CD4-positive, alpha-beta memory T cell (primary cell): ENCODE measurements around the gene PANK3. TPM values are rescaled to one million over a fixed set of nuclear protein-coding genes. Genes with fewer than 3 reads are reported as not detected.

Experiments used
- CTCF ChIA-PET: fragments of 350-600 bp; sonication (Branson Sonifier 250); formaldehyde crosslinking; loops from one replicate; lab custom pipeline; 2021; ENCODE audit warnings: inconsistent platforms; ENCODE audit not compliant: partially characterized antibody; lab: Charles Lee
- POLR2A ChIA-PET: fragments of 350-600 bp; sonication (Branson Sonifier 250); formaldehyde crosslinking; loops from one replicate; lab custom pipeline; 2021; ENCODE audit not compliant: partially characterized antibody; lab: Charles Lee
- DNase-seq, 5 donors: peaks; one replicate each; pipeline versions ENCODE4 v3.0.0 to v3.0.0-alpha.2; 2020 to 2022; ENCODE audit warnings: mixed read lengths in 1 of 5
- H3K27ac ChIP-seq: one replicate; pipeline ENCODE4 v1.7.0; 2013; ENCODE audit warnings: low read depth, low read length
- H3K27me3 ChIP-seq: 2 replicates; pipeline ENCODE4 v1.7.0; 2013; ENCODE audit warnings: mild to moderate bottlenecking, low read length, moderate library complexity; ENCODE audit not compliant: insufficient read depth
- H3K36me3 ChIP-seq: 2 replicates; pipeline ENCODE4 v1.7.0; 2013; ENCODE audit warnings: mild to moderate bottlenecking, low read length, moderate library complexity; ENCODE audit not compliant: insufficient read depth
- H3K4me1 ChIP-seq: 2 replicates; pipeline ENCODE4 v1.7.0; 2013; ENCODE audit warnings: mild to moderate bottlenecking, low read length, moderate library complexity; ENCODE audit not compliant: insufficient read depth
- H3K4me3 ChIP-seq, 2 donors: one replicate each; pipeline ENCODE4 v1.7.0; 2013; ENCODE audit warnings: low read length in 2 of 2, mild to moderate bottlenecking in 1 of 2
- H3K9me3 ChIP-seq, 2 donors: one replicate each; pipeline ENCODE4 v1.7.0; 2013; ENCODE audit warnings: low read length in 2 of 2, control low read depth in 1 of 2; ENCODE audit not compliant: control insufficient read depth in 1 of 2
- H3K27ac Mint-ChIP-seq, 7 donors: one replicate each; pipeline ENCODE4 v1.8.0; 2020 to 2021; ENCODE audit warnings: mixed read lengths in 7 of 7, mild to moderate bottlenecking in 6 of 7, inconsistent platforms in 3 of 7, moderate library complexity in 3 of 7
- H3K27me3 Mint-ChIP-seq, 2 donors: one replicate each; pipeline ENCODE4 v1.8.0; 2020 to 2021; ENCODE audit warnings: mixed read lengths in 2 of 2
- H3K36me3 Mint-ChIP-seq, 2 donors: one replicate each; pipeline ENCODE4 v1.8.0; 2020 to 2021; ENCODE audit warnings: mixed read lengths in 2 of 2, inconsistent platforms in 1 of 2, mild to moderate bottlenecking in 1 of 2
- H3K4me1 Mint-ChIP-seq, 4 donors: one replicate each; pipeline ENCODE4 v1.8.0; 2020 to 2021; ENCODE audit warnings: mixed read lengths in 4 of 4, mild to moderate bottlenecking in 1 of 4
- H3K4me3 Mint-ChIP-seq, 8 donors: one replicate each; pipeline ENCODE4 v1.8.0; 2020 to 2021; ENCODE audit warnings: mixed read lengths in 8 of 8, mild to moderate bottlenecking in 7 of 8, moderate library complexity in 6 of 8, inconsistent platforms in 3 of 8
- H3K9me3 Mint-ChIP-seq, 8 donors: one replicate each; pipeline ENCODE4 v1.8.0; 2020 to 2021; ENCODE audit warnings: mixed read lengths in 8 of 8, mild to moderate bottlenecking in 5 of 8, inconsistent platforms in 3 of 8, moderate library complexity in 1 of 8
- intact Hi-C: fragments of 100-400 bp; cut with micrococcal nuclease; formaldehyde crosslinking; loops from one replicate; pipeline ENCODE4 v1.15.1; 2023
- polyA plus RNA-seq, 2 donors: library from polyadenylated mRNA; unstranded; fragments of 300-500 nt; fragmentation: Illumina TruSeq; gene quantifications; one replicate each; pipeline ENCODE4 v1.2.3, GENCODE V29; 2021
- total RNA-seq, 2 experiments: library from RNA; stranded (reverse); gene quantifications; one replicate each; pipeline ENCODE4 v1.2.3, GENCODE V29; 2021

PANK3 gene
- total and polyA plus RNA-seq, 4 experiments from 2014 or later = 1.4 to 59.8 (median 33.0) TPM

DNA sequence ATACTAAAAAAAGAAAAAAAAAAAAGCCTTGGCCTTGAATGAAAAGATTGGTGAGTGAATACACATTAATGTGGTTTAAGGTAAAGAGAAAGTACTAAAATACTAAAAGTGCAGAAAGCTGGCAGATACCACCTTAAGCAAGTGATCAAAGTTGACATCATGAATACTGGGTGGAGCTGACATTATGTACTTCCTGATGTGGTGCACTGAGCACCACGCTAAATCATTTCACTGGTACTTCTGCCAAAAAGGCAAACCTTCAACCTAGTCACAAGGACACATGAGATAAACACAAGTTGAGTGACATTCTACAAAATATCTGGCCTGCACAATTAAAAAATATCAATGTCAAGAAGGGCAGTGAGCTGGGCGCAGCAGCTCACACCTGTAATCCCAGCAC is 33.8 kb upstream of the PANK3 start:
- Mint-ChIP-seq H3K4me3 (peak overlapping the region in 7 of 8 donors; percentile 1 to 69 (median 51)), H3K9me3 (no peaks in the 10 kb centered on the region), H3K27me3 (peaks cover 0 to 6% of the 10 kb centered on the region in 2 donors), H3K27ac (peak overlapping the region; percentile 29 to 95 (median 89)), H3K4me1 (peaks cover 9 to 18% (median 11%) of the 10 kb centered on the region in 4 donors), H3K36me3 (no peaks in the 10 kb centered on the region)
- ChIA-PET CTCF (interaction anchor here (0.6 to 1.1 kb wide), 4 partner anchors 23 to 313 kb away, joined by 3 to 5 read pairs (median 3); no protein-coding TSS in a partner anchor), POLR2A (interaction anchor here (1.9 kb wide), 1 partner anchor 34 kb away, joined by 16 read pairs; the partner anchor contains the start of gene PANK3)
- Histone ChIP-seq H3K36me3 (no peaks in the 10 kb centered on the region), H3K9me3 (no peaks in the 10 kb centered on the region), H3K4me3 (no peak overlapping the region), H3K27ac (no peak overlapping the region), H3K27me3 (no peaks in the 10 kb centered on the region), H3K4me1 (peaks cover 9% of the 10 kb centered on the region)
- intact Hi-C loops = loop anchor here (2.0 kb wide), 1 partner anchor 34 kb away; the partner anchor contains the start of gene PANK3
- peak; percentile 42 to 55 (median 46) for DNase-seq

DNA sequence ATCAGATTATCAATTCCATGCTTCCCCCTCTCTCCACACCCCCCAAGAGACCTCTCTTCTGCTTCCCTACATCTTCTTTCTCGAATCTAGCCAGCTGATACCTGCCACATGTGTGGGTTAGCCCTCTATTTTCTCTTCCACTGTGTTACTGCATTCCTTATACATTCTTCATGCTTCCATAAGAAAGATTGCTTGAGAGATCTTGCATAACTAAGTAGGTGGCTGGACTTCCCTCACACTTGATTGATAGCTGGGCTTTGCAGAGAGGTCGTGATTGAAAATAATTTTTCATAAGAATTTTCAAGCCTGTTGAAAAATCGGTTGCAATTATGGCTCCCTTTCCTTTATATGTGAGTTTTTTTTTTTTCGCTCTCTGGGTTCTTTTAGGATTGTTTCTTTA is 33.0 kb upstream of the PANK3 start:
- Mint-ChIP-seq H3K27ac (peak overlapping the region in 2 of 7 donors; percentile 75 to 76), H3K4me3 (no peak overlapping the region), H3K36me3 (no peaks in the 10 kb centered on the region), H3K27me3 (peaks cover 0 to 6% of the 10 kb centered on the region in 2 donors), H3K9me3 (no peaks in the 10 kb centered on the region), H3K4me1 (peaks cover 9 to 18% (median 11%) of the 10 kb centered on the region in 4 donors)
- H3K9me3 ChIP-seq = no peaks in the 10 kb centered on the region
- H3K36me3 ChIP-seq = no peaks in the 10 kb centered on the region
- no peak for DNase-seq
- intact Hi-C loops = loop anchor here (2.0 kb wide), 1 partner anchor 33 kb away; the partner anchor contains the start of gene PANK3
- no peak overlapping the region for H3K4me3 ChIP-seq
- no peak overlapping the region for H3K27ac ChIP-seq
- H3K27me3 ChIP-seq = no peaks in the 10 kb centered on the region
- POLR2A ChIA-PET = interaction anchor here (1.1 to 1.9 kb wide), 2 partner anchors 33 kb away, joined by 4 to 16 read pairs; partner anchors contain the start of gene PANK3
- peaks cover 9% of the 10 kb centered on the region for H3K4me1 ChIP-seq
- CTCF ChIA-PET = no interaction called here

DNA sequence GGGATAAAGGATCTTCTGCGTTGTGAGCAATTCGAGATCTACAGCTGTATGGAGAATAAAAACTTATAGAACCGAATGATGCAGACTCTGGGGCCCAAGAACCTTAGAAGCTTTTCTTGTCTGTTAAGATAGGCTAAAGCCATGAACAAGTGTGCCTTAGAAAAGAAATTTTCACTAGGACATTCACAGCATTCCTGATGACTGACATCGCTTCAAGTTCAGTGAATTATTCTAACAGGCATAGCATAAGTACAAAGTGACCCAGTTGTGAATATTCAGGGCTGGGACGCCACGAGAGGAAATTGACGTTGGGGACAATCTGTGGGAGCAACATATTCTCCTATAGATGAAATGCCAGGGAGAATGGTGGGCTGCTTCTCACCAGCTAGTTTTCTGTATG is 32.0 kb upstream of the PANK3 start:
- H3K4me3 Mint-ChIP-seq = no peak overlapping the region
- H3K27me3 Mint-ChIP-seq = peaks cover 0 to 6% of the 10 kb centered on the region in 2 donors
- peaks cover 9% of the 10 kb centered on the region for H3K4me1 ChIP-seq
- H3K9me3 Mint-ChIP-seq = no peaks in the 10 kb centered on the region
- no peak overlapping the region for H3K4me3 ChIP-seq
- no peak for DNase-seq
- no peaks in the 10 kb centered on the region for H3K36me3 Mint-ChIP-seq
- intact Hi-C loops = no loop called here
- H3K27ac Mint-ChIP-seq = no peak overlapping the region
- H3K27ac ChIP-seq = no peak overlapping the region
- ChIA-PET POLR2A (interaction anchor here (1.1 kb wide), 1 partner anchor 32 kb away, joined by 4 read pairs; the partner anchor contains the start of gene PANK3), CTCF (interaction anchor here (0.6 to 1.8 kb wide), 2 partner anchors 13 to 76 kb away, joined by 3 to 5 read pairs; no protein-coding TSS in a partner anchor)
- peaks cover 9 to 18% (median 11%) of the 10 kb centered on the region in 4 donors for H3K4me1 Mint-ChIP-seq
- H3K9me3 ChIP-seq = no peaks in the 10 kb centered on the region
- no peaks in the 10 kb centered on the region for H3K36me3 ChIP-seq
- H3K27me3 ChIP-seq = no peaks in the 10 kb centered on the region

DNA sequence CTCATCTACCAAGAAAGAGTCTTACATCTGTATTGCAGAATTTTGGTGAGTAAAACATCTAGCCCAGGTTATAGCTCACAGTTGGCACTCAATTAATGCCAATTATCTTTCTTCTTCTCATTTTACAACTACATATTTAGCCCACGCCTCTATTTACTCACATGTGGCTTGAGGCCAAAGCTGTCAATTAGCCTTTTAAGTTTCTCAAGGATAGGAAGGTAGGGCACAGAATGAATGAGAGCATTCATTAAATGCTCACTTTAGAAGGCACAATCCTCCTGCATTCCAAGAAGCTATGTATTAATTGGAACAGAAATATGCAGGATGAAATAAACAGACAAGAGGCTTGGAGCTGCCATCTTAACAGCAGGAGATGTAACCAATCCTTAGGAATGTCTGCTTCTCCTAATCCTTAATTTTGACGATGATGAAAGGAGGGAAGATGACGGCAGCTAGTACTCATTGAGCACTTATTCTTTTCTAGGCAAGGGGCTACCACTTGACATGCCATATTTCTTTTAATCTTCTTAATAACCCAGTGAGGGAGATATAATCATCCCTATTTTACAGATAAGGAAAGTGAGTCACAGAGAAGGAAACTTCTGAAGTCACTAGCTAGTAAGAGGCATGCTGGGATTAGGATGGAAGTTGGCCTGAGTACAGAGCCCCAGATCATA is 30.8 kb upstream of the PANK3 start:
- Histone ChIP-seq H3K27me3 (no peaks in the 10 kb centered on the region), H3K4me3 (no peak overlapping the region), H3K36me3 (no peaks in the 10 kb centered on the region), H3K27ac (no peak overlapping the region), H3K9me3 (no peaks in the 10 kb centered on the region), H3K4me1 (peaks cover 9% of the 10 kb centered on the region)
- ChIA-PET CTCF (interaction anchor here (1.8 kb wide), 1 partner anchor 14 kb away, joined by 5 read pairs; no protein-coding TSS in a partner anchor), POLR2A (no interaction called here)
- H3K4me1 Mint-ChIP-seq = peaks cover 9 to 18% (median 11%) of the 10 kb centered on the region in 4 donors
- DNase-seq = no peak
- peaks cover 0 to 6% of the 10 kb centered on the region in 2 donors for H3K27me3 Mint-ChIP-seq
- H3K4me3 Mint-ChIP-seq = no peak overlapping the region
- no peak overlapping the region for H3K27ac Mint-ChIP-seq
- H3K9me3 Mint-ChIP-seq = no peaks in the 10 kb centered on the region
- H3K36me3 Mint-ChIP-seq = no peaks in the 10 kb centered on the region
- intact Hi-C loops = no loop called here

DNA sequence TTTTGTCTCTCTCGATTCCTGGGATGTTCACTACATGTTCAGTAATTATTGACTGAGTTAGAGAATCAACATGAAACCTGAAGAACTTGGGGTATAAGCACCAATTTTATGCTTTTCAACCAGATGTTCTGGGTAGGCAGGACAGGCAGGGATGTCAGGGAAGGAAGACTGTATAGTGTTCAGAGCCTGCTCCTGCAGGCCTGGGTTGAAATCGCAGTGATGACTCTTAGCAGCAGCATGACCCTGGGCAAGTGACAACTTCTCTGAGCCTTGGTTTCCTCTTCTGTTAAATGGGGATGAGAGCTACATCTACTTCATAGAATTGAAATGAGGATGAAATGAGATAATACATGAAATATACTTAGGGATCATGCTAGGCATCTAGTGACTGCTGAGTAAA is 29.7 kb upstream of the PANK3 start:
- no peaks in the 10 kb centered on the region for H3K9me3 Mint-ChIP-seq
- peaks cover 9% of the 10 kb centered on the region for H3K4me1 ChIP-seq
- no peak overlapping the region for H3K27ac ChIP-seq
- POLR2A ChIA-PET = no interaction called here
- no peaks in the 10 kb centered on the region for H3K9me3 ChIP-seq
- no peak for DNase-seq
- CTCF ChIA-PET = no interaction called here
- H3K36me3 ChIP-seq = no peaks in the 10 kb centered on the region
- no peaks in the 10 kb centered on the region for H3K27me3 ChIP-seq
- H3K4me3 Mint-ChIP-seq = no peak overlapping the region
- peaks cover 9 to 18% (median 11%) of the 10 kb centered on the region in 4 donors for H3K4me1 Mint-ChIP-seq
- peaks cover 0 to 3% of the 10 kb centered on the region in 2 donors for H3K27me3 Mint-ChIP-seq
- no peak overlapping the region for H3K4me3 ChIP-seq
- intact Hi-C loops = no loop called here
- H3K27ac Mint-ChIP-seq = no peak overlapping the region
- no peaks in the 10 kb centered on the region for H3K36me3 Mint-ChIP-seq

DNA sequence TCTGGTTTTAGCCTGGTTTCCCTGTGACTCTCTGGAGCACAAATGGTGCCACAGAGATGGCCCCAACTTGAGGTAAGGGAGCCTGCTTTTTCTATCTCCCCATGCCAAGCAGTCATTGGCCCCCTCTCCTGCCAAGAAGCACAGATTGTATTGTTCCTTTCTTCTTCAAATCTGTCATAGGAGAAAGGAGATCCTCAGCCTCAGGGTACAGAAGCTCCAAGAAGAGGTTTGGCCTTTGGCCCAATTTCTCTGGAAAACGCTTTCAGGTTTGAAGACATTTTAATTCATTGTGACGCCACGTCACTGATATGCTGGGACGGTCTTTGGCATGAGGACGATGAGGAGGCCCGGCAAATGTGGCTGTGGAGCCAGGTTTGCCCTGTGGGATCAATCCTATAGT is 29.2 kb upstream of the PANK3 start:
- intact Hi-C loops = no loop called here
- Mint-ChIP-seq H3K4me3 (no peak overlapping the region), H3K27me3 (peaks cover 0 to 5% of the 10 kb centered on the region in 2 donors), H3K4me1 (peaks cover 8 to 16% (median 9%) of the 10 kb centered on the region in 4 donors), H3K9me3 (no peaks in the 10 kb centered on the region), H3K27ac (no peak overlapping the region), H3K36me3 (no peaks in the 10 kb centered on the region)
- Histone ChIP-seq H3K27me3 (no peaks in the 10 kb centered on the region), H3K36me3 (no peaks in the 10 kb centered on the region), H3K27ac (no peak overlapping the region), H3K4me1 (peaks cover 7% of the 10 kb centered on the region), H3K4me3 (no peak overlapping the region), H3K9me3 (no peaks in the 10 kb centered on the region)
- ChIA-PET CTCF (no interaction called here), POLR2A (no interaction called here)
- DNase-seq = no peak

DNA sequence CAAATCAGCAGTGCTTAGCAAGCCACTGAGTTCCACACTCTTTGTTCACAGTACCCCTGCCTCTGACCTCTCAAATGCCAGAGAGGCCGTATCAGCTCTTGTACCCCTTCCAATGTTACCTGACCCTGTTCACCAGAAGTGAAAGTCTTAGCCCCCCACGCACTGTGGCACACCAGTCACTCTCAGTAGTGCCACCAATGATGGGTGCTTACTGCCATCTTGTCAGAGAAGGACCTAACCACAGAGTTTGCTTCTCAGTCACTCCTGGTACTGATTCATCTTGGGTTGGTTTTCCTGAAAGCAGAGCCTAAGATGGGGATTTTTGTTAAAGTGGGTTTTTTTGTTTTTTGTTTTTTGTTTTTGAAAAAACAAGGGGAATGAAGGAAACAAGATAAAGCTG is 28.8 kb upstream of the PANK3 start:
- H3K4me1 ChIP-seq = peaks cover 2% of the 10 kb centered on the region
- no peak for DNase-seq
- intact Hi-C loops = no loop called here
- no peaks in the 10 kb centered on the region for H3K9me3 Mint-ChIP-seq
- CTCF ChIA-PET = no interaction called here
- no peaks in the 10 kb centered on the region for H3K36me3 Mint-ChIP-seq
- no peak overlapping the region for H3K27ac Mint-ChIP-seq
- H3K4me3 Mint-ChIP-seq = no peak overlapping the region
- H3K27me3 ChIP-seq = no peaks in the 10 kb centered on the region
- H3K9me3 ChIP-seq = no peaks in the 10 kb centered on the region
- H3K36me3 ChIP-seq = no peaks in the 10 kb centered on the region
- no peak overlapping the region for H3K27ac ChIP-seq
- H3K27me3 Mint-ChIP-seq = peaks cover 0 to 5% of the 10 kb centered on the region in 2 donors
- peaks cover 4 to 11% (median 5%) of the 10 kb centered on the region in 4 donors for H3K4me1 Mint-ChIP-seq
- no peak overlapping the region for H3K4me3 ChIP-seq
- POLR2A ChIA-PET = no interaction called here
